PC-3 (cell line): ENCODE data around the gene AP3M1. TPM values are rescaled to one million over a fixed set of nuclear protein-coding genes. Genes with fewer than 3 reads are reported as not detected.

Source experiments
- ATAC-seq: fragments of 200-7000 bp; cut with Tn5 transposase; 2 replicates; pipeline ENCODE4 v1.9.1; 2020; ENCODE audit warnings: mild to moderate bottlenecking, moderate library complexity
- BruUV-seq: library from RNA; stranded (reverse); fragments of 400-500 nt; replicated peaks from 2 replicates; lab custom pipeline; 2021; lab: Mats Ljungman, UMichigan
- CTCF ChIA-PET: fragments of 300-600 bp; sonication (Branson Sonifier 250); formaldehyde crosslinking; loops from one replicate; lab custom pipeline; 2022; ENCODE audit warnings: antibody characterized with exemption; lab: Charles Lee
- POLR2A ChIA-PET: fragments of 300-600 bp; sonication (Branson Sonifier 250); formaldehyde crosslinking; loops from one replicate; lab custom pipeline; 2022; ENCODE audit warnings: antibody characterized with exemption; ENCODE audit not compliant: unreplicated experiment; lab: Charles Lee
- DNase-seq: peaks from one replicate; pipeline ENCODE4 v3.0.0-alpha.2; 2015
- H2AFZ ChIP-seq: fragments of 300-600 bp; sonication (generic); 2 replicates; pipeline ENCODE4 v1.6.0; 2016; ENCODE audit warnings: antibody characterized with exemption, low read length
- H3F3A ChIP-seq: fragments of 300-600 bp; sonication (generic); one replicate; pipeline ENCODE4 v1.6.0; 2017; ENCODE audit warnings: antibody characterized with exemption, low read length, control low read depth, mild to moderate bottlenecking; ENCODE audit not compliant: unreplicated experiment
- H3K27ac ChIP-seq: fragments of 300-600 bp; sonication (generic); 2 replicates; pipeline ENCODE4 v1.5.1; 2016; ENCODE audit warnings: mild to moderate bottlenecking, low read length
- H3K27me3 ChIP-seq: fragments of 300-600 bp; sonication (generic); 2 replicates; pipeline ENCODE4 v1.6.1; 2016; ENCODE audit warnings: low read length, mixed read lengths
- H3K36me3 ChIP-seq: fragments of 300-600 bp; sonication (generic); 2 replicates; pipeline ENCODE4 v1.6.1; 2016; ENCODE audit warnings: low read depth, mixed run types, low read length, mixed read lengths
- H3K4me1 ChIP-seq: fragments of 300-600 bp; sonication (generic); 2 replicates; pipeline ENCODE4 v1.5.1; 2016; ENCODE audit warnings: low read length; ENCODE audit not compliant: insufficient read depth
- H3K4me2 ChIP-seq: fragments of 300-600 bp; sonication (generic); 2 replicates; pipeline ENCODE4 v1.6.0; 2016; ENCODE audit warnings: low read length
- H3K4me3 ChIP-seq: fragments of 300-600 bp; sonication (generic); 2 replicates; pipeline ENCODE4 v1.5.1; 2016; ENCODE audit warnings: mild to moderate bottlenecking, low read length, mixed read lengths
- H3K79me2 ChIP-seq: fragments of 300-600 bp; sonication (generic); 2 replicates; pipeline ENCODE4 v1.6.1; 2017; ENCODE audit warnings: low read length, mixed read lengths
- H3K9ac ChIP-seq: fragments of 300-600 bp; sonication (generic); 2 replicates; pipeline ENCODE4 v1.6.0; 2016; ENCODE audit warnings: mild to moderate bottlenecking, low read length
- H3K9me2 ChIP-seq: fragments of 300-600 bp; sonication (generic); replicated peaks from 2 replicates; pipeline ENCODE4 v1.6.1; 2016; ENCODE audit warnings: mixed run types, low read length, mixed read lengths
- H3K9me3 ChIP-seq: fragments of 300-600 bp; sonication (generic); 2 replicates; pipeline ENCODE4 v1.6.1; 2016; ENCODE audit warnings: low read length, mixed read lengths
- H4K20me1 ChIP-seq: fragments of 300-600 bp; sonication (generic); 2 replicates; pipeline ENCODE4 v1.6.1; 2016; ENCODE audit warnings: low read length, mixed read lengths
- CTCF ChIP-seq: fragments of 300-600 bp; sonication (generic); conservative IDR thresholded peaks from 2 replicates; pipeline ENCODE4 v1.5.1; 2017; ENCODE audit warnings: antibody characterized with exemption, low read depth, mild to moderate bottlenecking, low read length
- EZH2 ChIP-seq: fragments of 300-600 bp; sonication (generic); IDR thresholded peaks from one replicate; pipeline ENCODE4 v1.6.1; 2017; ENCODE audit warnings: antibody characterized with exemption, mild to moderate bottlenecking, low read length; ENCODE audit not compliant: unreplicated experiment
- EZH2phosphoT487 ChIP-seq: fragments of 300-600 bp; sonication (generic); IDR thresholded peaks from 2 replicates; pipeline ENCODE4 v1.6.1; 2018; ENCODE audit warnings: mild to moderate bottlenecking, antibody characterized with exemption, low read length, borderline replicate concordance
- intact Hi-C: fragments of 100-400 bp; cut with micrococcal nuclease; formaldehyde crosslinking; loops from 2 replicates; pipeline ENCODE4 v1.9.0; 2023
- total RNA-seq: library from RNA; depleted of rRNA; stranded (reverse); fragments of >200 nt; gene quantifications from 2 replicates; pipeline ENCODE4 v1.2.3, GENCODE V29; 2014

AP3M1 gene
- total RNA-seq, 1 experiment from 2014 or later: 165 TPM

GRCh38 chr10:74075906-74076305, 74.7 kb downstream of the AP3M1 start:
- H4K20me1 ChIP-seq: no peaks in the 10 kb centered on the region
- H3K4me3 ChIP-seq: no peak overlapping the region
- peaks cover 52% of the 10 kb centered on the region for H3K79me2 ChIP-seq
- no TSS peak for BruUV-seq
- no peak for DNase-seq
- ChIA-PET POLR2A (interaction anchor here (0.6 kb wide), 1 partner anchor 72 kb away, joined by 4 read pairs; no protein-coding TSS in a partner anchor), CTCF (no interaction called here)
- intact Hi-C loops: no loop called here
- H3K9ac ChIP-seq: no peak overlapping the region
- no peak overlapping the region for H3K4me2 ChIP-seq
- H3F3A ChIP-seq: peaks cover 13% of the 10 kb centered on the region
- peaks cover 61% of the 10 kb centered on the region for H3K36me3 ChIP-seq
- no peak overlapping the region for H3K27ac ChIP-seq
- H2AFZ ChIP-seq: no peak overlapping the region
- no peak for TF ChIP-seq CTCF
- TF ChIP-seq EZH2phosphoT487: no peak
- no peak for TF ChIP-seq EZH2
- H3K9me2 ChIP-seq: no peaks in the 10 kb centered on the region
- H3K27me3 ChIP-seq: no peaks in the 10 kb centered on the region
- no peak for ATAC-seq
- H3K9me3 ChIP-seq: no peaks in the 10 kb centered on the region
- peaks cover 41% of the 10 kb centered on the region for H3K4me1 ChIP-seq

GRCh38 chr10:74072503-74072902, 78.1 kb downstream of the AP3M1 start:
- H3F3A ChIP-seq: peaks cover 3% of the 10 kb centered on the region
- no peak overlapping the region for H3K4me3 ChIP-seq
- no peaks in the 10 kb centered on the region for H4K20me1 ChIP-seq
- DNase-seq (peak; percentile 80), ATAC-seq (no peak)
- no peak overlapping the region for H3K4me2 ChIP-seq
- no TSS peak for BruUV-seq
- H3K27ac ChIP-seq: no peak overlapping the region
- POLR2A ChIA-PET: interaction anchor here (0.6 to 0.7 kb wide), 3 partner anchors 38 to 1450 kb away, joined by 3 to 8 read pairs (median 8); no protein-coding TSS in a partner anchor
- H3K9ac ChIP-seq: no peak overlapping the region
- peaks cover 63% of the 10 kb centered on the region for H3K36me3 ChIP-seq
- intact Hi-C loops: no loop called here
- CTCF ChIA-PET: no interaction called here
- no peak overlapping the region for H2AFZ ChIP-seq
- H3K27me3 ChIP-seq: no peaks in the 10 kb centered on the region
- H3K9me2 ChIP-seq: no peaks in the 10 kb centered on the region
- peaks cover 54% of the 10 kb centered on the region for H3K79me2 ChIP-seq
- TF ChIP-seq EZH2 (no peak), EZH2phosphoT487 (no peak), CTCF (no peak)
- no peaks in the 10 kb centered on the region for H3K9me3 ChIP-seq
- H3K4me1 ChIP-seq: peaks cover 15% of the 10 kb centered on the region

GRCh38 chr10:74071157-74071556, 79.5 kb downstream of the AP3M1 start:
- peaks cover 9% of the 10 kb centered on the region for H3F3A ChIP-seq
- no peaks in the 10 kb centered on the region for H3K9me3 ChIP-seq
- intact Hi-C loops: no loop called here
- TF ChIP-seq EZH2phosphoT487: no peak
- no peak for TF ChIP-seq EZH2
- TF ChIP-seq CTCF: no peak
- no TSS peak for BruUV-seq
- ChIA-PET CTCF (interaction anchor here (1.1 kb wide), 1 partner anchor 105 kb away, joined by 3 read pairs; no protein-coding TSS in a partner anchor), POLR2A (no interaction called here)
- H3K9ac ChIP-seq: no peak overlapping the region
- peaks cover 58% of the 10 kb centered on the region for H3K36me3 ChIP-seq
- H3K4me3 ChIP-seq: no peak overlapping the region
- H3K27ac ChIP-seq: no peak overlapping the region
- DNase-seq (no peak), ATAC-seq (no peak)
- H3K27me3 ChIP-seq: no peaks in the 10 kb centered on the region
- peaks cover 52% of the 10 kb centered on the region for H3K79me2 ChIP-seq
- no peaks in the 10 kb centered on the region for H3K9me2 ChIP-seq
- H3K4me2 ChIP-seq: no peak overlapping the region
- no peak overlapping the region for H2AFZ ChIP-seq
- H3K4me1 ChIP-seq: peaks cover 14% of the 10 kb centered on the region
- no peaks in the 10 kb centered on the region for H4K20me1 ChIP-seq
